ENCODE results near the gene ILK. TPM values are rescaled to one million over a fixed set of nuclear protein-coding genes. Genes with fewer than 3 reads are reported as not detected.

ILK gene
- total and polyA plus RNA-seq, 10 donors = 71.4 to 194 (median 126) TPM

- Histone ChIP-seq H3K36me3 (peaks cover 9 to 58% (median 37%) of the 10 kb centered on the region in 6 donors), H3K27ac (peak overlapping the region in 7 of 8 donors; percentile 90 to 98 (median 94)), H3K4me3 (no peak overlapping the region), H3K9me3 (no peaks in the 10 kb centered on the region), H3K4me1 (peaks cover 55 to 85% (median 78%) of the 10 kb centered on the region in 6 donors), H3K27me3 (replicated peaks in 1 of 7) (no peaks in the 10 kb centered on the region)
- peak in 2 of 3 donors; percentile 24 to 31 for TF ChIP-seq POLR2AphosphoS5 (IDR thresholded peaks at IDR 0.05)
- no peak for TF ChIP-seq POLR2A (IDR thresholded peaks at IDR 0.05)
- DNase-seq = peak; percentile 64
- intact Hi-C loops (cut with DNase I; ENCODE audit: low total_unique reads) = no loop called here
- 91 to 94% (median 92%) methylated on average over 6 to 9 of the region's 9 CpGs for WGBS, 5 donors
These were observed 4.4 kb downstream of the ILK start for GRCh38 chr11:6608011-6608410.

GRCh38 chr11:6608726-6609501, 5.3 kb downstream of the ILK start:
- intact Hi-C loops (cut with DNase I; ENCODE audit: low total_unique reads) = no loop called here
- Histone ChIP-seq H3K36me3 (peaks cover 9 to 61% (median 39%) of the 10 kb centered on the region in 6 donors), H3K9me3 (no peaks in the 10 kb centered on the region), H3K27me3 (replicated peaks in 1 of 7) (no peaks in the 10 kb centered on the region), H3K27ac (peak overlapping the region in 7 of 8 donors; percentile 5 to 98 (median 94)), H3K4me3 (no peak overlapping the region), H3K4me1 (peaks cover 61 to 93% (median 83%) of the 10 kb centered on the region in 6 donors)
- DNase-seq = no peak
- 80 to 90% (median 90%) methylated on average over 14 of the region's 14 CpGs for WGBS, 5 donors
- TF ChIP-seq CTCF (IDR thresholded peaks at IDR 0.05 in 8 of 11, conservative IDR thresholded peaks at IDR 0.05 in 3 of 11) (no peak), POLR2A (IDR thresholded peaks at IDR 0.05) (no peak), POLR2AphosphoS5 (IDR thresholded peaks at IDR 0.05) (no peak)

GRCh38 chr11:6609502-6610015, 6.0 kb downstream of the ILK start:
- peaks cover 60 to 94% (median 80%) of the 10 kb centered on the region in 6 donors for H3K4me1 ChIP-seq
- no peak for DNase-seq
- H3K27me3 ChIP-seq (replicated peaks in 1 of 7) = no peaks in the 10 kb centered on the region
- H3K36me3 ChIP-seq = peaks cover 9 to 68% (median 44%) of the 10 kb centered on the region in 6 donors
- peak overlapping the region in 6 of 8 donors; percentile 22 to 98 (median 96) for H3K27ac ChIP-seq
- H3K9me3 ChIP-seq = no peaks in the 10 kb centered on the region
- 76 to 89% (median 80%) methylated on average over 8 of the region's 8 CpGs for WGBS, 5 donors
- no peak for TF ChIP-seq CTCF (IDR thresholded peaks at IDR 0.05 in 8 of 11, conservative IDR thresholded peaks at IDR 0.05 in 3 of 11)
- TF ChIP-seq POLR2AphosphoS5 (IDR thresholded peaks at IDR 0.05) = no peak
- no peak for TF ChIP-seq POLR2A (IDR thresholded peaks at IDR 0.05)
- H3K4me3 ChIP-seq = no peak overlapping the region
- intact Hi-C loops (cut with DNase I; ENCODE audit: low total_unique reads) = no loop called here

GRCh38 chr11:6610591-6610990, 7.0 kb downstream of the ILK start:
- intact Hi-C loops (cut with DNase I; ENCODE audit: low total_unique reads) = no loop called here
- peak; percentile 80 for DNase-seq
- Histone ChIP-seq H3K4me1 (peaks cover 50 to 94% (median 69%) of the 10 kb centered on the region in 6 donors), H3K27ac (peak overlapping the region in 6 of 8 donors; percentile 36 to 100 (median 98)), H3K9me3 (no peaks in the 10 kb centered on the region), H3K36me3 (peaks cover 9 to 73% (median 54%) of the 10 kb centered on the region in 6 donors), H3K4me3 (peak overlapping the region in 4 of 8 donors; percentile 64 to 92 (median 72)), H3K27me3 (replicated peaks in 1 of 7) (no peaks in the 10 kb centered on the region)
- 87 to 96% (median 91%) methylated on average over 6 of the region's 6 CpGs for WGBS, 5 donors
- peak in 1 of 3 donors; percentile 33 for TF ChIP-seq POLR2AphosphoS5 (IDR thresholded peaks at IDR 0.05)
- no peak for TF ChIP-seq POLR2A (IDR thresholded peaks at IDR 0.05)
